Endometrial microvascular endothelial cells (primary cell): ENCODE data around the gene BATF. TPM values are rescaled to one million over a fixed set of nuclear protein-coding genes. Genes with fewer than 3 reads are reported as not detected.

Experiments used
- in situ Hi-C: cut with HindIII; loops from 2 replicates; pipeline ENCODE4 v1.10.0; 2017; ENCODE audit warnings: low sequenced_read_pairs, low pct_unique_long_range_greater_than_20kb; ENCODE audit errors: inconsistent ontology term
- total RNA-seq: library from RNA; depleted of rRNA; stranded (reverse); fragments of >200 nt; gene quantifications from one replicate; pipeline ENCODE4 v1.2.3, GENCODE V29; 2015; ENCODE audit errors: inconsistent ontology term

Gene BATF
- total RNA-seq, 1 donor from 2014 or later = not detected

- in situ Hi-C loops = no loop called here
Observed at GRCh38 chr14:75497191-75497590, 25.1 kb upstream of the BATF start.

- in situ Hi-C loops = no loop called here
Observed at GRCh38 chr14:75497701-75498100, 24.6 kb upstream of the BATF start.

- in situ Hi-C loops = no loop called here
Observed at GRCh38 chr14:75499084-75499875, 23.0 kb upstream of the BATF start.

GRCh38 chr14:75501080-75501479 is 21.2 kb upstream of the BATF start:
- in situ Hi-C loops = no loop called here

GRCh38 chr14:75504411-75504810 is 17.9 kb upstream of the BATF start:
- in situ Hi-C loops = no loop called here

GRCh38 chr14:75506930-75507329 is 15.3 kb upstream of the BATF start:
- in situ Hi-C loops = no loop called here

GRCh38 chr14:75510547-75510946 is 11.7 kb upstream of the BATF start:
- in situ Hi-C loops = no loop called here

- in situ Hi-C loops = no loop called here
Observed at GRCh38 chr14:75511201-75511600, 11.1 kb upstream of the BATF start.

- in situ Hi-C loops = no loop called here
Observed at GRCh38 chr14:75513911-75514672, 8.2 kb upstream of the BATF start.

GRCh38 chr14:75514673-75515628 is 7.3 kb upstream of the BATF start:
- in situ Hi-C loops = no loop called here

GRCh38 chr14:75515629-75515996 is 6.7 kb upstream of the BATF start:
- in situ Hi-C loops = no loop called here

GRCh38 chr14:75518625-75519024 is 3.6 kb upstream of the BATF start:
- in situ Hi-C loops = no loop called here

- in situ Hi-C loops = no loop called here
Observed at GRCh38 chr14:75519394-75519793, 2.9 kb upstream of the BATF start.

GRCh38 chr14:75519826-75520728 is 2.2 kb upstream of the BATF start:
- in situ Hi-C loops = no loop called here

- in situ Hi-C loops = no loop called here
Observed at GRCh38 chr14:75520852-75521251, 1.4 kb upstream of the BATF start.

GRCh38 chr14:75521415-75522199 is 662 bp upstream of the BATF start:
- in situ Hi-C loops = no loop called here

GRCh38 chr14:75522983-75523318 is 682 bp downstream of the BATF start:
- in situ Hi-C loops = no loop called here

GRCh38 chr14:75523771-75524171 is 1.5 kb downstream of the BATF start:
- in situ Hi-C loops = no loop called here
